HEK293 (cell line): ENCODE measurements around the gene SMAD1.

Experiments
- PRDM1 ChIP-seq: fragments of 450-650 bp; formaldehyde crosslinking; IDR thresholded peaks from 2 replicates; pipeline ENCODE4; 2016; ENCODE audit warnings: missing biosample characterization, missing genetic modification characterization
- PRDM10 ChIP-seq: fragments of 450-650 bp; formaldehyde crosslinking; IDR thresholded peaks from 2 replicates; pipeline ENCODE4 v1.5.1; 2016; ENCODE audit warnings: missing biosample characterization, missing genetic modification characterization
- REST ChIP-seq: fragments of 450-650 bp; formaldehyde crosslinking; IDR thresholded peaks from 2 replicates; pipeline ENCODE4 v1.5.1; 2016; ENCODE audit warnings: missing biosample characterization, missing genetic modification characterization
- ZNF133 ChIP-seq: fragments of 450-650 bp; formaldehyde crosslinking; IDR thresholded peaks from 2 replicates; pipeline ENCODE4 v1.5.1; 2016; ENCODE audit warnings: missing biosample characterization, missing genetic modification characterization
- ZNF202 ChIP-seq: fragments of 450-650 bp; formaldehyde crosslinking; IDR thresholded peaks from 2 replicates; pipeline ENCODE4 v1.5.1; 2016; ENCODE audit warnings: missing biosample characterization, missing genetic modification characterization, borderline replicate concordance
- ZNF514 ChIP-seq: fragments of 450-650 bp; formaldehyde crosslinking; IDR thresholded peaks from 2 replicates; pipeline ENCODE4 v1.5.1; 2016; ENCODE audit warnings: missing biosample characterization, missing genetic modification characterization
- ZNF777 ChIP-seq: fragments of 450-650 bp; formaldehyde crosslinking; IDR thresholded peaks from 2 replicates; pipeline ENCODE4 v1.5.1; 2017; ENCODE audit warnings: missing biosample characterization, missing genetic modification characterization, borderline replicate concordance
- ZNF785 ChIP-seq: fragments of 450-650 bp; formaldehyde crosslinking; IDR thresholded peaks from 2 replicates; pipeline ENCODE4 v1.5.1; 2016; ENCODE audit warnings: missing biosample characterization, missing genetic modification characterization
- ZNF830 ChIP-seq: fragments of 450-650 bp; IDR thresholded peaks from 2 replicates; pipeline ENCODE4 v1.5.0; 2018; ENCODE audit warnings: missing biosample characterization, missing genetic modification characterization, low read depth, mild to moderate bottlenecking, moderate library complexity
- TF ChIP-seq, protein P1 (sequence below): fragments of 450-650 bp; formaldehyde crosslinking; IDR thresholded peaks from 2 replicates; pipeline ENCODE4 v1.5.1; 2016; ENCODE audit warnings: missing biosample characterization, missing genetic modification characterization, low read depth
- TF ChIP-seq, protein P2 (sequence below): fragments of 450-650 bp; formaldehyde crosslinking; IDR thresholded peaks from 2 replicates; pipeline ENCODE4 v1.5.1; 2016; ENCODE audit warnings: missing biosample characterization, missing genetic modification characterization

DNA sequence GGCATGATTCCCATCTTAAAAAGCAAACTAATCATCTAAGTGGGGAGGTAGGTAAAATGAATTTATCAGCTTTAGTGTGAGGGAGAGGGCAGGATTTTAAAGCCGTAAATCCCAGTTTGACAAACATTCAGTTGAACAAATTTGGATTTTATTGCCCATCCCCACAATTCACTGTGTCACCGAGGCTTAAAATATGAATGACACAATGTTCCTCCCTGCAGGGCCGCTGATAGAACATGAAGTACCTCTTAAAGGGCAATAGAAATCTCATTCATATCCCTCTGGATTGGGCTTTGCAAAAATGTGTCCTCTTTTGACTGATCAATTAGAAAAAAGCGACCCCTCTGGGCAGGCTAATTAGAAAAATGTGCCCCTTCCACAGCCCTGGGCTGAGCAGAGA lies 45.5 kb upstream of the SMAD1 start:
- TF ChIP-seq ZNF830, result no peak
- TF ChIP-seq ZNF133 (tag by site-specific recombination), result no peak
- no peak for TF ChIP-seq PRDM10 (tag by site-specific recombination)
- TF ChIP-seq ZNF777 (tag by site-specific recombination), result no peak
- TF ChIP-seq, protein P1, sequence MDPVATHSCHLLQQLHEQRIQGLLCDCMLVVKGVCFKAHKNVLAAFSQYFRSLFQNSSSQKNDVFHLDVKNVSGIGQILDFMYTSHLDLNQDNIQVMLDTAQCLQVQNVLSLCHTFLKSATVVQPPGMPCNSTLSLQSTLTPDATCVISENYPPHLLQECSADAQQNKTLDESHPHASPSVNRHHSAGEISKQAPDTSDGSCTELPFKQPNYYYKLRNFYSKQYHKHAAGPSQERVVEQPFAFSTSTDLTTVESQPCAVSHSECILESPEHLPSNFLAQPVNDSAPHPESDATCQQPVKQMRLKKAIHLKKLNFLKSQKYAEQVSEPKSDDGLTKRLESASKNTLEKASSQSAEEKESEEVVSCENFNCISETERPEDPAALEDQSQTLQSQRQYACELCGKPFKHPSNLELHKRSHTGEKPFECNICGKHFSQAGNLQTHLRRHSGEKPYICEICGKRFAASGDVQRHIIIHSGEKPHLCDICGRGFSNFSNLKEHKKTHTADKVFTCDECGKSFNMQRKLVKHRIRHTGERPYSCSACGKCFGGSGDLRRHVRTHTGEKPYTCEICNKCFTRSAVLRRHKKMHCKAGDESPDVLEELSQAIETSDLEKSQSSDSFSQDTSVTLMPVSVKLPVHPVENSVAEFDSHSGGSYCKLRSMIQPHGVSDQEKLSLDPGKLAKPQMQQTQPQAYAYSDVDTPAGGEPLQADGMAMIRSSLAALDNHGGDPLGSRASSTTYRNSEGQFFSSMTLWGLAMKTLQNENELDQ (tag by site-specific recombination), result no peak
- TF ChIP-seq REST (tag by site-specific recombination), result no peak
- TF ChIP-seq, protein P2, sequence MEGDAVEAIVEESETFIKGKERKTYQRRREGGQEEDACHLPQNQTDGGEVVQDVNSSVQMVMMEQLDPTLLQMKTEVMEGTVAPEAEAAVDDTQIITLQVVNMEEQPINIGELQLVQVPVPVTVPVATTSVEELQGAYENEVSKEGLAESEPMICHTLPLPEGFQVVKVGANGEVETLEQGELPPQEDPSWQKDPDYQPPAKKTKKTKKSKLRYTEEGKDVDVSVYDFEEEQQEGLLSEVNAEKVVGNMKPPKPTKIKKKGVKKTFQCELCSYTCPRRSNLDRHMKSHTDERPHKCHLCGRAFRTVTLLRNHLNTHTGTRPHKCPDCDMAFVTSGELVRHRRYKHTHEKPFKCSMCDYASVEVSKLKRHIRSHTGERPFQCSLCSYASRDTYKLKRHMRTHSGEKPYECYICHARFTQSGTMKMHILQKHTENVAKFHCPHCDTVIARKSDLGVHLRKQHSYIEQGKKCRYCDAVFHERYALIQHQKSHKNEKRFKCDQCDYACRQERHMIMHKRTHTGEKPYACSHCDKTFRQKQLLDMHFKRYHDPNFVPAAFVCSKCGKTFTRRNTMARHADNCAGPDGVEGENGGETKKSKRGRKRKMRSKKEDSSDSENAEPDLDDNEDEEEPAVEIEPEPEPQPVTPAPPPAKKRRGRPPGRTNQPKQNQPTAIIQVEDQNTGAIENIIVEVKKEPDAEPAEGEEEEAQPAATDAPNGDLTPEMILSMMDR (tag by site-specific recombination), result no peak
- TF ChIP-seq ZNF202 (tag by site-specific recombination), result no peak
- TF ChIP-seq ZNF785 (tag by site-specific recombination), result no peak
- TF ChIP-seq PRDM1 (tag by site-specific recombination), result no peak
- no peak for TF ChIP-seq ZNF514 (tag by site-specific recombination)
